ENCODE data around the gene FEN1. TPM values are rescaled to one million over a fixed set of nuclear protein-coding genes. Genes with fewer than 3 reads are reported as not detected.
A peak's percentile ranks its signal among the peaks of the same experiment; 100 is the strongest.

FEN1 gene
- total and polyA plus RNA-seq, 2 of the 13 experiments (the other 11 are each of a cell fraction or from before 2014, with no cell fraction given): 12.4 to 102 TPM

GRCh38 chr11:61749591-61750217 is 43.0 kb upstream of the FEN1 start (continued):
- TF ChIP-seq ZNF468 (CRISPR knock-in tag; IDR thresholded peaks at IDR 0.05) (no peak), TAF1 (CRISPR knock-in tag; IDR thresholded peaks at IDR 0.05) (0 out of 2 replicates have a peak, but pooled peaks have one; percentile 25), HNF4A (CRISPR knock-in tag; IDR thresholded peaks at IDR 0.05) (no peak), BATF2 (CRISPR knock-in tag; IDR thresholded peaks at IDR 0.05) (no peak), ZNF773 (CRISPR knock-in tag; IDR thresholded peaks at IDR 0.05; ENCODE audit: borderline replicate concordance) (no peak), PRDM4 (CRISPR knock-in tag; IDR thresholded peaks at IDR 0.05; ENCODE audit: borderline replicate concordance) (no peak), ZBTB7A (CRISPR knock-in tag; IDR thresholded peaks at IDR 0.05) (no peak), ZSCAN20 (CRISPR knock-in tag; IDR thresholded peaks at IDR 0.05; ENCODE audit: borderline replicate concordance) (no peak), ZNF280B (CRISPR knock-in tag; IDR thresholded peaks at IDR 0.05; ENCODE audit: borderline replicate concordance) (no peak), SYNCRIP (IDR thresholded peaks at IDR 0.05; ENCODE audit: insufficient read depth, low read depth, low read length) (no peak), TBL1XR1 (IDR thresholded peaks at IDR 0.05; ENCODE audit: borderline replicate concordance, low read length, partially characterized antibody) (no peak), ZNF24 (IDR thresholded peaks at IDR 0.05) (no peak), GABPA (IDR thresholded peaks at IDR 0.05; ENCODE audit: low read depth, low read length) (no peak), GABPA (CRISPR knock-in tag; IDR thresholded peaks at IDR 0.05; ENCODE audit: low read depth) (no peak), ONECUT2 (CRISPR knock-in tag; IDR thresholded peaks at IDR 0.05) (no peak), ZBTB37 (CRISPR knock-in tag; IDR thresholded peaks at IDR 0.05) (no peak)
- TF ChIP-seq, protein P1, sequence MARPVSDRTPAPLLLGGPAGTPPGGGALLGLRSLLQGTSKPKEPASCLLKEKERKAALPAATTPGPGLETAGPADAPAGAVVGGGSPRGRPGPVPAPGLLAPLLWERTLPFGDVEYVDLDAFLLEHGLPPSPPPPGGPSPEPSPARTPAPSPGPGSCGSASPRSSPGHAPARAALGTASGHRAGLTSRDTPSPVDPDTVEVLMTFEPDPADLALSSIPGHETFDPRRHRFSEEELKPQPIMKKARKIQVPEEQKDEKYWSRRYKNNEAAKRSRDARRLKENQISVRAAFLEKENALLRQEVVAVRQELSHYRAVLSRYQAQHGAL (CRISPR knock-in tag; IDR thresholded peaks at IDR 0.05; ENCODE audit: not compliant biosample characterization): no peak
- TF ChIP-seq, protein P2, sequence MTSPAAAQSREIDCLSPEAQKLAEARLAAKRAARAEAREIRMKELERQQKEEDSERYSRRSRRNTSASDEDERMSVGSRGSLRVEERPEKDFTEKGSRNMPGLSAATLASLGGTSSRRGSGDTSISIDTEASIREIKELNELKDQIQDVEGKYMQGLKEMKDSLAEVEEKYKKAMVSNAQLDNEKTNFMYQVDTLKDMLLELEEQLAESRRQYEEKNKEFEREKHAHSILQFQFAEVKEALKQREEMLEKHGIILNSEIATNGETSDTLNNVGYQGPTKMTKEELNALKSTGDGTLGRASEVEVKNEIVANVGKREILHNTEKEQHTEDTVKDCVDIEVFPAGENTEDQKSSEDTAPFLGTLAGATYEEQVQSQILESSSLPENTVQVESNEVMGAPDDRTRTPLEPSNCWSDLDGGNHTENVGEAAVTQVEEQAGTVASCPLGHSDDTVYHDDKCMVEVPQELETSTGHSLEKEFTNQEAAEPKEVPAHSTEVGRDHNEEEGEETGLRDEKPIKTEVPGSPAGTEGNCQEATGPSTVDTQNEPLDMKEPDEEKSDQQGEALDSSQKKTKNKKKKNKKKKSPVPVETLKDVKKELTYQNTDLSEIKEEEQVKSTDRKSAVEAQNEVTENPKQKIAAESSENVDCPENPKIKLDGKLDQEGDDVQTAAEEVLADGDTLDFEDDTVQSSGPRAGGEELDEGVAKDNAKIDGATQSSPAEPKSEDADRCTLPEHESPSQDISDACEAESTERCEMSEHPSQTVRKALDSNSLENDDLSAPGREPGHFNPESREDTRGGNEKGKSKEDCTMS (CRISPR knock-in tag; conservative IDR thresholded peaks at IDR 0.05): no peak
